Suprapubic skin (tissue), 4 donors: Measurements from ENCODE around the gene GLTPD2. TPM values are rescaled to one million over a fixed set of nuclear protein-coding genes. Genes with fewer than 3 reads are reported as not detected.

Source experiments
- DNase-seq, 2 donors: peaks; one replicate each; pipeline ENCODE4 v3.0.0-alpha.2; 2019; ENCODE audit warnings: low spot score in 2 of 2
- H3K27ac ChIP-seq: fragments of 200-600 bp; sonication (generic); one replicate; pipeline ENCODE4 v1.5.1; 2019
- H3K27me3 ChIP-seq: fragments of 200-600 bp; sonication (generic); one replicate; pipeline ENCODE4 v1.5.1; 2019
- H3K36me3 ChIP-seq: fragments of 200-600 bp; sonication (generic); one replicate; pipeline ENCODE4 v1.5.1; 2019
- H3K4me1 ChIP-seq: fragments of 200-600 bp; sonication (generic); one replicate; pipeline ENCODE4 v1.5.1; 2019
- H3K4me3 ChIP-seq: fragments of 200-600 bp; sonication (generic); one replicate; pipeline ENCODE4 v1.5.1; 2019; ENCODE audit warnings: mild to moderate bottlenecking
- H3K9me3 ChIP-seq: fragments of 200-600 bp; sonication (generic); one replicate; pipeline ENCODE4 v1.5.1; 2019
- EP300 ChIP-seq: sonication (generic); formaldehyde crosslinking; IDR thresholded peaks from one replicate; pipeline ENCODE4 v1.6.1; 2017; ENCODE audit warnings: antibody characterized with exemption
- POLR2A ChIP-seq, 2 donors: fragments of 450-650 bp; IDR thresholded peaks; one replicate each; pipeline ENCODE4 v1.6.1; 2017; ENCODE audit warnings: antibody characterized with exemption in 2 of 2, mild to moderate bottlenecking in 2 of 2, moderate library complexity in 2 of 2
- POLR2AphosphoS5 ChIP-seq, 3 donors: sonication (generic); formaldehyde crosslinking; IDR thresholded peaks; one replicate each; pipeline ENCODE4 v1.6.1; 2017; ENCODE audit warnings: antibody characterized with exemption in 3 of 3
- WGBS: methylation state at CpG from one replicate; pipeline ENCODE4 v1.1.5; 2018; 5-methylcytosine and 5-hydroxymethylcytosine counted together
- total RNA-seq, 4 donors: library from RNA; depleted of rRNA; stranded (reverse); fragments of >200 nt; gene quantifications; one replicate each; pipeline ENCODE4 v1.1.0, GENCODE V29; 2016
- TF ChIP-seq, protein P1 (sequence below), 2 donors: fragments of 200-600 bp in 1 of 2; fragments of 450-650 bp in 1 of 2; sonication (generic) in 1 of 2; IDR thresholded peaks; one replicate each; pipeline ENCODE4 v1.5.1; 2016 to 2019; ENCODE audit warnings: antibody characterized with exemption in 2 of 2, mild to moderate bottlenecking in 1 of 2, moderate library complexity in 1 of 2

Gene GLTPD2
- total RNA-seq, 4 donors from 2014 or later: 0.80 TPM; not detected in 3

DNA sequence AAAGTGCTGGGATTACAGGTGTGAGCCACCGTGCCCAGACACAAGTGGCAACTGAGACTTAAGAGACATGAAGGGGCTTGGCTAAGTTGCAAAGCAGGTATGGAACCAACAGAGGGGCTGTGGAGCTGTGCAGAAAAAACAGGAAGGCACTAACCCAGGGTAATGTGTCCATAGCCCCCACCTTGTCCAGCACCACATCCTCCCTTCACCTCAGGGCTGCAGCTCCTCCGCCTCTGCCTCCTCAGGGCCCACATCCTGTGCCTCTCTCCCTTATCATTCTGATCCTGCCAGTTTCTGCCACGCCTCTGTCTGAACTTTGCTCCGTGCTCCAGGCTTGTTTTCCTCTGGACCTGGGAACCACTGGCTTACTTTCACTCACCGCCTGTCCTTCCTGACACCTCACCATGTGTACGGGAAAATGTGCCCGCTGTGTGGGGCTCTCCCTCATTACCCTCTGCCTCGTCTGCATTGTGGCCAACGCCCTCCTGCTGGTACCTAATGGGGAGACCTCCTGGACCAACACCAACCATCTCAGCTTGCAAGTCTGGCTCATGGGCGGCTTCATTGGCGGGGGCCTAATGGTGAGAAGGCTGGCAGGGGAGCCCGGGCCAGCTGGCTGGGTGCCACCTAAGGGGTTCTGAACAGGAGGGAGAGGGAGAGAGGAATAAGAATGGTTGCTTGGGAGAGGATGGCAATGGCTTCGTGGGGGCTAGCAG lies 17.1 kb upstream of the GLTPD2 start, which contains the start of gene TM4SF5:
TM4SF5 (plus strand) TSS at position 368 of the 716 bp plus-strand sequence; CDS start at position 405, 37 bp downstream.
- peaks cover 7% of the 10 kb centered on the region for H3K27me3 ChIP-seq
- 42% methylated on average over 13 of the region's 13 CpGs for WGBS
- no peak within 1 kb of the TSS for H3K4me3 ChIP-seq
- DNase-seq: no peak
- no peaks in the 10 kb centered on the region for H3K9me3 ChIP-seq
- TF ChIP-seq POLR2AphosphoS5 (IDR thresholded peaks at IDR 0.05) (no peak), POLR2A (IDR thresholded peaks at IDR 0.05) (no peak)
- TF ChIP-seq, protein P1, sequence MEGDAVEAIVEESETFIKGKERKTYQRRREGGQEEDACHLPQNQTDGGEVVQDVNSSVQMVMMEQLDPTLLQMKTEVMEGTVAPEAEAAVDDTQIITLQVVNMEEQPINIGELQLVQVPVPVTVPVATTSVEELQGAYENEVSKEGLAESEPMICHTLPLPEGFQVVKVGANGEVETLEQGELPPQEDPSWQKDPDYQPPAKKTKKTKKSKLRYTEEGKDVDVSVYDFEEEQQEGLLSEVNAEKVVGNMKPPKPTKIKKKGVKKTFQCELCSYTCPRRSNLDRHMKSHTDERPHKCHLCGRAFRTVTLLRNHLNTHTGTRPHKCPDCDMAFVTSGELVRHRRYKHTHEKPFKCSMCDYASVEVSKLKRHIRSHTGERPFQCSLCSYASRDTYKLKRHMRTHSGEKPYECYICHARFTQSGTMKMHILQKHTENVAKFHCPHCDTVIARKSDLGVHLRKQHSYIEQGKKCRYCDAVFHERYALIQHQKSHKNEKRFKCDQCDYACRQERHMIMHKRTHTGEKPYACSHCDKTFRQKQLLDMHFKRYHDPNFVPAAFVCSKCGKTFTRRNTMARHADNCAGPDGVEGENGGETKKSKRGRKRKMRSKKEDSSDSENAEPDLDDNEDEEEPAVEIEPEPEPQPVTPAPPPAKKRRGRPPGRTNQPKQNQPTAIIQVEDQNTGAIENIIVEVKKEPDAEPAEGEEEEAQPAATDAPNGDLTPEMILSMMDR (IDR thresholded peaks at IDR 0.05): no peak
- peaks cover 5% of the 10 kb centered on the region for H3K4me1 ChIP-seq
- no peaks in the 10 kb centered on the region for H3K36me3 ChIP-seq
- no peak within 1 kb of the TSS for H3K27ac ChIP-seq

DNA sequence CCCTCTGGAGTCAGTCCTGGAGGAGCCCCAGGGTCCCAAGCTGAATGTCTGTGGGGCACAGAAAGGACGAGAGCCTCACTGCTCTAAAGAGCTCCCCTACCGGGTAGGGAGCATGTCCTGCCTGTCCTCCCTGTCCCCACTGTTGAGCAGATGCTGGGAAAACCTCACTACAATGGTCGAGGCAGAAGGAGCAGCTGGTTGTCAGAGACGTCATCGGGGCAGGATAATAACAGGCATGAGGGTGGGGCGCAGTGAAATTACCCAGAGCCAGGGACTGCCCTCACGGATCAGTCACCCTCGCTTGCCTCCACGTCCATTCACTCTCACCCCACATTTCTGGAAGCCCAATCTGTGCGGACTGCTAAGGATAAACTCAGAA lies 16.5 kb upstream of the GLTPD2 start:
- Histone ChIP-seq H3K36me3 (no peaks in the 10 kb centered on the region), H3K27ac (no peak overlapping the region), H3K4me3 (no peak overlapping the region), H3K27me3 (peaks cover 7% of the 10 kb centered on the region), H3K9me3 (no peaks in the 10 kb centered on the region), H3K4me1 (peaks cover 5% of the 10 kb centered on the region)
- no peak for TF ChIP-seq EP300
- 70% methylated on average over 10 of the region's 10 CpGs for WGBS
- DNase-seq: no peak

DNA sequence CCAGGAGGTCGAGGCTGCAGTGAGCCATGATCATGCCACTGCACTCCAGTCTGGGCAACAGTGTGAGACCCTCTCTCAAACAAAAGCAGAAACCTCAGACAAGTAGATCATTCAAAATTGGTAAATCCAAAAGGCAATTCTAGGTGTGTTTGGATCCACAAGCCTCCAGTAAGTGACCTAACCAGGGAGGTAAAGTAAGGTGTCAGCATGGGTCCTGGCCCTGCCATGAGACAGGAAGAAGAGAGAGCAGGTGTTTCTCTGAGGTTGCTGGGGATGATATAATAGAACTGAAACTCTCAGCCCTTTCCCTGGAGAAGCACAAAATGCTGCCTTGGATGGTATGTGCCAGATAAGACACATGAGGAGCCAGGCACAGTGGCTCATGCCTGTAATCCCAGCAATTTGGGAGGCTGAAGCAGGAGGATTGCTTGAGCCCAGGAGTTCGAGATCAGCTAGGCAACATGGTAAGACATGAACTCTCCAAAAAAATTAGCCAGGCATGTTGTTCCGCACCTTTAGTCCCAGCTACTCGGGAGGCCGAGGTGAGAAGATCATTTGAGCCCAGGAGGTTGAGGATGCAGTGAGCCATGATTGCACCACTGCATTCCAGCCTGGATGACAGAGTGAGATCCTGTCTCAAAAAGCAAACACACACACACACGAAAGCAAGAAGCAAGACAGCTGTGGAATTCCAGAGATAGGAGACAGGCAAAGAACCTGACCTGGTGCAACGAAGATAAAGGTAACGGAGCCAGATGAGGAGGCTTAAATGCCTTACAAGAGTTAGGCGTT lies 10.6 kb upstream of the GLTPD2 start:
- no peak overlapping the region for H3K4me3 ChIP-seq

DNA sequence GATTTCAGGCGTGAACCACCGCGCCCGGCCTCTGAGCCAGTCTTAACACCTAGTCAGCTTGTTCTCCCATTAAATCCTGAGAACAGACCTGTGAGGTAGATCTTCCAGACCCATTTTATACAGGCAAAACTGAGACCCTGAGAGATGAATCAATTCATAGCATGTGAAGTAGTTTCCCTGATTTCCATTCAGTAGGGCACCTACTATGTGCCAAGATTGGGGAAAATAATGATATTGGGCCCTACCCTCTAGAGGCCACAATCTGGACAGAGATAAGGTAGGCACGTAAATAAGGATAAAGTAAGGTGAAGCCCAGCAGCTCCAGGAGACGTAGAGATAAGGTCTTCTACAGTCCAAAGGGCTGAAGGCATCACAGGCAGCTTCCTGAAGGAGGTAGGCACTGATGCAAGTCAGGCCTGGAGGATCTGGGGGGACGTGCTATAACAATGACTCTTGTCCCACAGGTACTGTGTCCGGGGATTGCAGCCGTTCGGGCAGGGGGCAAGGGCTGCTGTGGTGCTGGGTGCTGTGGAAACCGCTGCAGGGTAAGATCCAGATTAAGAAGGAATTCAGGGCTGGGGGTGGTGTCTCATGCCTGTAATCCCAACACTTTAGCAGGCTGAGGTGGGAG lies 8.3 kb upstream of the GLTPD2 start:
- Histone ChIP-seq H3K4me1 (peaks cover 5% of the 10 kb centered on the region), H3K27me3 (peaks cover 25% of the 10 kb centered on the region), H3K27ac (no peak overlapping the region), H3K4me3 (no peak overlapping the region), H3K36me3 (no peaks in the 10 kb centered on the region), H3K9me3 (no peaks in the 10 kb centered on the region)
- no peak for DNase-seq
- 88% methylated on average over 11 of the region's 11 CpGs for WGBS
- TF ChIP-seq POLR2AphosphoS5 (IDR thresholded peaks at IDR 0.05): no peak
- no peak for TF ChIP-seq EP300
- TF ChIP-seq, protein P1 (IDR thresholded peaks at IDR 0.05): no peak
- TF ChIP-seq POLR2A (IDR thresholded peaks at IDR 0.05): no peak

More for the DNA sequence above, 10.6 kb upstream of the GLTPD2 start:
- Histone ChIP-seq H3K36me3 (no peaks in the 10 kb centered on the region), H3K9me3 (no peaks in the 10 kb centered on the region), H3K4me1 (no peaks in the 10 kb centered on the region), H3K27me3 (peaks cover 15% of the 10 kb centered on the region), H3K27ac (no peak overlapping the region)
- TF ChIP-seq EP300 (no peak), POLR2A (IDR thresholded peaks at IDR 0.05) (no peak), POLR2AphosphoS5 (IDR thresholded peaks at IDR 0.05) (no peak)
- TF ChIP-seq, protein P1 (IDR thresholded peaks at IDR 0.05): no peak
- no peak for DNase-seq
- WGBS: 78% methylated on average over 9 of the region's 9 CpGs

DNA sequence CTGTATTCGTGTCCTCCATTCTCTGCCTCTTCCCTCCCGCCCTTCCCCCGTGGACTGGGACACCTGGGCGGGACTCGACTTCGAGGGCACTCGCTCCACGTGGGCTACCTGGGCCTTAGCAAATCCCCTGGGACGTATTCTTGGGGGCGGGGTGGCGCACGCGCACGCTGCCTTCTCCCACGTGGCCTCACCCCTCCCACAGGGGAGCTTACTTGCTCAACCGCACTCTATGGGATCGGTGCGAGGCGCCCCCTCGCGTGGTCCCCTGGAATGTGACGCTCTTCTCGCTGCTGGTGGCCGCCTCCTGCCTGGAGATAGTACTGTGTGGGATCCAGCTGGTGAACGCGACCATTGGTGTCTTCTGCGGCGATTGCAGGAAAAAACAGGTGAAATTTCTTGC lies 6.1 kb upstream of the GLTPD2 start:
- Histone ChIP-seq H3K4me3 (no peak overlapping the region), H3K9me3 (no peaks in the 10 kb centered on the region), H3K36me3 (no peaks in the 10 kb centered on the region), H3K4me1 (peaks cover 26% of the 10 kb centered on the region), H3K27me3 (peaks cover 30% of the 10 kb centered on the region), H3K27ac (no peak overlapping the region)
- WGBS: 46% methylated on average over 18 of the region's 28 CpGs
- TF ChIP-seq POLR2AphosphoS5 (IDR thresholded peaks at IDR 0.05) (no peak), POLR2A (IDR thresholded peaks at IDR 0.05) (no peak), EP300 (no peak)
- TF ChIP-seq, protein P1 (IDR thresholded peaks at IDR 0.05): no peak
- DNase-seq: no peak
